ENCODE measurements around the gene KRTAP3-3. TPM values are rescaled to one million over a fixed set of nuclear protein-coding genes. Genes with fewer than 3 reads are reported as not detected.

Gene KRTAP3-3
- total and polyA plus RNA-seq, 2 of the 4 experiments (the other 2 are of a cell fraction): not detected

GRCh38 chr17:40974366-40974765 is 19.6 kb downstream of the KRTAP3-3 start:
- CTCF ChIA-PET: no interaction called here
- in situ Hi-C loops (cut with MboI; ENCODE audit: low sequenced_read_pairs) (no loop called here), dilution Hi-C loops (cut with HindIII; ENCODE audit: low sequenced_read_pairs, unreplicated experiment) (no loop called here), intact Hi-C loops (cut with micrococcal nuclease) (no loop called here)
- 84% methylated on average over 2 of the region's 3 CpGs; no CpG with 5 or more reads in 1 of the 2 experiments for WGBS, 2 experiments (ENCODE audit: extremely low coverage in 2 of 2, insufficient read length in 1 of 2)
- no peak overlapping the region for H2BK120ac ChIP-seq (ENCODE audit: low read depth, low read length)
- no peak overlapping the region for H3K4me3 ChIP-seq (ENCODE audit: insufficient read depth, low read depth, low read length)
- TF ChIP-seq USF2 (IDR thresholded peaks at IDR 0.05; ENCODE audit: low read depth, low read length): no peak
- H2AK5ac ChIP-seq (ENCODE audit: low read depth, low read length): no peak overlapping the region
- no peaks in the 10 kb centered on the region for H3K27me3 ChIP-seq (ENCODE audit: control insufficient read depth, insufficient read depth, low read length)
- H2BK20ac ChIP-seq (ENCODE audit: low read depth, low read length): no peak overlapping the region
- H3K9me1 ChIP-seq (ENCODE audit: insufficient read depth, low read length): no peaks in the 10 kb centered on the region
- H3K4ac ChIP-seq (ENCODE audit: low read depth, low read length): no peak overlapping the region
- ATAC-seq (ENCODE audit: low read depth) (no peak), DNase-seq (no peak)
- H3K14ac ChIP-seq (replicated peaks; ENCODE audit: low read depth, low read length): no peak overlapping the region
- H3K9ac ChIP-seq (ENCODE audit: low read depth, low read length): no peak overlapping the region
- H3K23ac ChIP-seq (ENCODE audit: low read depth, low read length): no peak overlapping the region
- no peaks in the 10 kb centered on the region for H3K9me3 ChIP-seq (ENCODE audit: control insufficient read depth, insufficient read depth, low read length)
- H4K8ac ChIP-seq (ENCODE audit: low read depth in 2 of 2, low read length in 2 of 2): no peak overlapping the region
- no peak overlapping the region for H3K27ac ChIP-seq (ENCODE audit: insufficient read depth, low read length)
- H2AK9ac ChIP-seq (replicated peaks; ENCODE audit: low read depth, low read length, poor library complexity): no peak overlapping the region
- H4K91ac ChIP-seq (ENCODE audit: insufficient read depth, low read depth, low read length): no peak overlapping the region
- H2BK15ac ChIP-seq (ENCODE audit: low read depth, low read length): no peak overlapping the region
- H3K4me1 ChIP-seq (ENCODE audit: control insufficient read depth, insufficient read depth, low read length): no peaks in the 10 kb centered on the region
- no peak overlapping the region for H2BK5ac ChIP-seq (ENCODE audit: low read depth, low read length, poor library complexity, severe bottlenecking)
- BruUV-seq (replicated peaks): no TSS peak
- H2AFZ ChIP-seq (replicated peaks; ENCODE audit: low read length, poor library complexity): no peak overlapping the region
- no peak overlapping the region for H3K4me2 ChIP-seq (ENCODE audit: low read depth, low read length)
- H3K79me1 ChIP-seq (ENCODE audit: low read depth in 1 of 2, low read length in 2 of 2): no peaks in the 10 kb centered on the region
- no peak overlapping the region for H3K18ac ChIP-seq (ENCODE audit: low read depth, low read length)
- H4K5ac ChIP-seq (ENCODE audit: low read depth, low read length): no peak overlapping the region
- H3K56ac ChIP-seq (ENCODE audit: extremely low read depth, insufficient read depth, low read length): no peak overlapping the region
- H3K36me3 ChIP-seq (ENCODE audit: control insufficient read depth, insufficient read depth, low read length): no peaks in the 10 kb centered on the region
- H4K20me1 ChIP-seq (ENCODE audit: insufficient read depth, low read length): no peaks in the 10 kb centered on the region
- POLR2A ChIA-PET (ENCODE audit: unreplicated experiment): no interaction called here
